HEK293 (cell line): ENCODE data around the gene SULF2.

ENCODE experiments used
- EGR2 ChIP-seq: fragments of 450-650 bp; formaldehyde crosslinking; IDR thresholded peaks from 2 replicates; pipeline ENCODE4 v1.5.1; 2016; ENCODE audit warnings: low read depth, missing biosample characterization, missing genetic modification characterization
- GLI2 ChIP-seq: fragments of 450-650 bp; formaldehyde crosslinking; IDR thresholded peaks from 2 replicates; pipeline ENCODE4; 2017; ENCODE audit warnings: missing biosample characterization, missing genetic modification characterization, low read depth, borderline replicate concordance
- KLF1 ChIP-seq: fragments of 450-650 bp; formaldehyde crosslinking; IDR thresholded peaks from 2 replicates; pipeline ENCODE4 v1.5.1; 2016; ENCODE audit warnings: missing biosample characterization, missing genetic modification characterization
- KLF8 ChIP-seq: fragments of 450-650 bp; formaldehyde crosslinking; IDR thresholded peaks from 2 replicates; pipeline ENCODE4 v1.5.1; 2016; ENCODE audit warnings: missing biosample characterization, missing genetic modification characterization
- MEIS1 ChIP-seq: sonication (generic); formaldehyde crosslinking; IDR thresholded peaks from 2 replicates; pipeline ENCODE4 v1.8.1; 2022; ENCODE audit warnings: missing genetic modification reagents, mild to moderate bottlenecking, borderline replicate concordance
- MZF1 ChIP-seq: fragments of 450-650 bp; formaldehyde crosslinking; IDR thresholded peaks from 2 replicates; pipeline ENCODE4 v1.5.1; 2017; ENCODE audit warnings: missing biosample characterization, missing genetic modification characterization, borderline replicate concordance
- OSR2 ChIP-seq: fragments of 450-650 bp; formaldehyde crosslinking; IDR thresholded peaks from 2 replicates; pipeline ENCODE4 v1.5.1; 2016; ENCODE audit warnings: missing biosample characterization, missing genetic modification characterization
- SCRT1 ChIP-seq: fragments of 450-650 bp; formaldehyde crosslinking; IDR thresholded peaks from 2 replicates; pipeline ENCODE4 v1.5.1; 2016; ENCODE audit warnings: missing biosample characterization, missing genetic modification characterization, borderline replicate concordance
- TCF7L2 ChIP-seq: IDR thresholded peaks from 2 replicates; pipeline ENCODE4 v1.6.1; 2011; ENCODE audit warnings: low read depth, mild to moderate bottlenecking, inconsistent platforms, low read length, moderate library complexity, borderline replicate concordance
- ZBTB48 ChIP-seq: fragments of 450-650 bp; formaldehyde crosslinking; IDR thresholded peaks from 2 replicates; pipeline ENCODE4 v1.5.1; 2016; ENCODE audit warnings: missing biosample characterization, missing genetic modification characterization
- ZFHX2 ChIP-seq: fragments of 450-650 bp; formaldehyde crosslinking; conservative IDR thresholded peaks from 2 replicates; pipeline ENCODE4 v1.5.1; 2016; ENCODE audit warnings: missing biosample characterization, missing genetic modification characterization
- ZFP3 ChIP-seq: fragments of 450-650 bp; formaldehyde crosslinking; IDR thresholded peaks from 2 replicates; pipeline ENCODE4 v1.5.1; 2016; ENCODE audit warnings: low read depth, missing biosample characterization, missing genetic modification characterization
- ZNF121 ChIP-seq: fragments of 450-650 bp; formaldehyde crosslinking; IDR thresholded peaks from 2 replicates; pipeline ENCODE4 v1.5.1; 2016; ENCODE audit warnings: missing biosample characterization, missing genetic modification characterization
- ZNF2 ChIP-seq: fragments of 450-650 bp; formaldehyde crosslinking; IDR thresholded peaks from 2 replicates; pipeline ENCODE4 v1.5.1; 2016; ENCODE audit warnings: missing biosample characterization, missing genetic modification characterization
- ZNF214 ChIP-seq: fragments of 450-650 bp; formaldehyde crosslinking; IDR thresholded peaks from 2 replicates; pipeline ENCODE4 v1.5.1; 2017; ENCODE audit warnings: missing biosample characterization, mild to moderate bottlenecking, missing genetic modification characterization, borderline replicate concordance
- ZNF239 ChIP-seq: fragments of 450-650 bp; formaldehyde crosslinking; IDR thresholded peaks from 2 replicates; pipeline ENCODE4 v1.5.1; 2016; ENCODE audit warnings: missing biosample characterization, missing genetic modification characterization
- ZNF518A ChIP-seq: fragments of 450-650 bp; formaldehyde crosslinking; conservative IDR thresholded peaks from 2 replicates; pipeline ENCODE4 v1.5.1; 2016; ENCODE audit warnings: low read depth, missing biosample characterization, missing genetic modification characterization
- ZNF544 ChIP-seq: fragments of 450-650 bp; formaldehyde crosslinking; IDR thresholded peaks from 2 replicates; pipeline ENCODE4 v1.5.0; 2017; ENCODE audit warnings: missing biosample characterization, missing genetic modification characterization
- ZNF548 ChIP-seq: fragments of 450-650 bp; formaldehyde crosslinking; IDR thresholded peaks from 2 replicates; pipeline ENCODE4 v1.5.1; 2016; ENCODE audit warnings: missing biosample characterization, missing genetic modification characterization
- ZNF549 ChIP-seq: fragments of 450-650 bp; IDR thresholded peaks from 2 replicates; pipeline ENCODE4 v1.5.1; 2018; ENCODE audit warnings: missing biosample characterization, missing genetic modification characterization, mild to moderate bottlenecking, inconsistent platforms, moderate library complexity
- ZNF600 ChIP-seq: fragments of 450-650 bp; formaldehyde crosslinking; IDR thresholded peaks from 2 replicates; pipeline ENCODE4 v1.5.1; 2016; ENCODE audit warnings: missing biosample characterization, missing genetic modification characterization
- TF ChIP-seq, protein P1 (sequence below): fragments of 450-650 bp; formaldehyde crosslinking; IDR thresholded peaks from 2 replicates; pipeline ENCODE4 v1.5.1; 2016; ENCODE audit warnings: missing biosample characterization, missing genetic modification characterization
- TF ChIP-seq, protein P2 (sequence below): fragments of 450-650 bp; formaldehyde crosslinking; IDR thresholded peaks from 2 replicates; pipeline ENCODE4 v1.5.1; 2016; ENCODE audit warnings: missing biosample characterization, missing genetic modification characterization, borderline replicate concordance
- TF ChIP-seq, protein P3 (sequence below): fragments of 450-650 bp; formaldehyde crosslinking; IDR thresholded peaks from 2 replicates; pipeline ENCODE4 v1.5.1; 2017; ENCODE audit warnings: missing biosample characterization, mild to moderate bottlenecking, missing genetic modification characterization, moderate library complexity
- TF ChIP-seq, protein P4 (sequence below): fragments of 450-650 bp; formaldehyde crosslinking; IDR thresholded peaks from 2 replicates; pipeline ENCODE4 v1.5.1; 2017; ENCODE audit warnings: missing biosample characterization, missing genetic modification characterization

SULF2 gene

GRCh38 chr20:47677635-47678453, 107.4 kb downstream of the SULF2 start (continued):
- TF ChIP-seq MZF1 (tag by site-specific recombination) (no peak), ZNF549 (tag by site-specific recombination) (no peak), ZNF544 (tag by site-specific recombination) (no peak), TCF7L2 (no peak), ZNF2 (tag by site-specific recombination) (peak; percentile 83; the same call in 1 of the 2 replicates), ZNF548 (no peak), ZFP3 (tag by site-specific recombination) (no peak), KLF1 (tag by site-specific recombination) (no peak), ZNF214 (tag by site-specific recombination) (no peak), KLF8 (tag by site-specific recombination) (no peak), ZNF518A (no peak), EGR2 (tag by site-specific recombination) (peak; percentile 59; the same call in 1 of the 2 replicates), ZNF121 (tag by site-specific recombination) (no peak), OSR2 (tag by site-specific recombination) (no peak), SCRT1 (tag by site-specific recombination) (peak; percentile 48; the same call in 1 of the 2 replicates), ZNF600 (tag by site-specific recombination) (no peak), ZFHX2 (tag by site-specific recombination) (peak; percentile 63), MEIS1 (CRISPR knock-in tag) (no peak), GLI2 (tag by site-specific recombination) (no peak), ZBTB48 (no peak), ZNF239 (tag by site-specific recombination) (no peak)
- TF ChIP-seq, protein P1, sequence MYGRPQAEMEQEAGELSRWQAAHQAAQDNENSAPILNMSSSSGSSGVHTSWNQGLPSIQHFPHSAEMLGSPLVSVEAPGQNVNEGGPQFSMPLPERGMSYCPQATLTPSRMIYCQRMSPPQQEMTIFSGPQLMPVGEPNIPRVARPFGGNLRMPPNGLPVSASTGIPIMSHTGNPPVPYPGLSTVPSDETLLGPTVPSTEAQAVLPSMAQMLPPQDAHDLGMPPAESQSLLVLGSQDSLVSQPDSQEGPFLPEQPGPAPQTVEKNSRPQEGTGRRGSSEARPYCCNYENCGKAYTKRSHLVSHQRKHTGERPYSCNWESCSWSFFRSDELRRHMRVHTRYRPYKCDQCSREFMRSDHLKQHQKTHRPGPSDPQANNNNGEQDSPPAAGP (tag by site-specific recombination), result peak; percentile 28; the same call in 1 of the 2 replicates
- TF ChIP-seq, protein P2, sequence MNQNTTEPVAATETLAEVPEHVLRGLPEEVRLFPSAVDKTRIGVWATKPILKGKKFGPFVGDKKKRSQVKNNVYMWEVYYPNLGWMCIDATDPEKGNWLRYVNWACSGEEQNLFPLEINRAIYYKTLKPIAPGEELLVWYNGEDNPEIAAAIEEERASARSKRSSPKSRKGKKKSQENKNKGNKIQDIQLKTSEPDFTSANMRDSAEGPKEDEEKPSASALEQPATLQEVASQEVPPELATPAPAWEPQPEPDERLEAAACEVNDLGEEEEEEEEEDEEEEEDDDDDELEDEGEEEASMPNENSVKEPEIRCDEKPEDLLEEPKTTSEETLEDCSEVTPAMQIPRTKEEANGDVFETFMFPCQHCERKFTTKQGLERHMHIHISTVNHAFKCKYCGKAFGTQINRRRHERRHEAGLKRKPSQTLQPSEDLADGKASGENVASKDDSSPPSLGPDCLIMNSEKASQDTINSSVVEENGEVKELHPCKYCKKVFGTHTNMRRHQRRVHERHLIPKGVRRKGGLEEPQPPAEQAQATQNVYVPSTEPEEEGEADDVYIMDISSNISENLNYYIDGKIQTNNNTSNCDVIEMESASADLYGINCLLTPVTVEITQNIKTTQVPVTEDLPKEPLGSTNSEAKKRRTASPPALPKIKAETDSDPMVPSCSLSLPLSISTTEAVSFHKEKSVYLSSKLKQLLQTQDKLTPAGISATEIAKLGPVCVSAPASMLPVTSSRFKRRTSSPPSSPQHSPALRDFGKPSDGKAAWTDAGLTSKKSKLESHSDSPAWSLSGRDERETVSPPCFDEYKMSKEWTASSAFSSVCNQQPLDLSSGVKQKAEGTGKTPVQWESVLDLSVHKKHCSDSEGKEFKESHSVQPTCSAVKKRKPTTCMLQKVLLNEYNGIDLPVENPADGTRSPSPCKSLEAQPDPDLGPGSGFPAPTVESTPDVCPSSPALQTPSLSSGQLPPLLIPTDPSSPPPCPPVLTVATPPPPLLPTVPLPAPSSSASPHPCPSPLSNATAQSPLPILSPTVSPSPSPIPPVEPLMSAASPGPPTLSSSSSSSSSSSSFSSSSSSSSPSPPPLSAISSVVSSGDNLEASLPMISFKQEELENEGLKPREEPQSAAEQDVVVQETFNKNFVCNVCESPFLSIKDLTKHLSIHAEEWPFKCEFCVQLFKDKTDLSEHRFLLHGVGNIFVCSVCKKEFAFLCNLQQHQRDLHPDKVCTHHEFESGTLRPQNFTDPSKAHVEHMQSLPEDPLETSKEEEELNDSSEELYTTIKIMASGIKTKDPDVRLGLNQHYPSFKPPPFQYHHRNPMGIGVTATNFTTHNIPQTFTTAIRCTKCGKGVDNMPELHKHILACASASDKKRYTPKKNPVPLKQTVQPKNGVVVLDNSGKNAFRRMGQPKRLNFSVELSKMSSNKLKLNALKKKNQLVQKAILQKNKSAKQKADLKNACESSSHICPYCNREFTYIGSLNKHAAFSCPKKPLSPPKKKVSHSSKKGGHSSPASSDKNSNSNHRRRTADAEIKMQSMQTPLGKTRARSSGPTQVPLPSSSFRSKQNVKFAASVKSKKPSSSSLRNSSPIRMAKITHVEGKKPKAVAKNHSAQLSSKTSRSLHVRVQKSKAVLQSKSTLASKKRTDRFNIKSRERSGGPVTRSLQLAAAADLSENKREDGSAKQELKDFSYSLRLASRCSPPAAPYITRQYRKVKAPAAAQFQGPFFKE (tag by site-specific recombination), result no peak
- TF ChIP-seq, protein P3, sequence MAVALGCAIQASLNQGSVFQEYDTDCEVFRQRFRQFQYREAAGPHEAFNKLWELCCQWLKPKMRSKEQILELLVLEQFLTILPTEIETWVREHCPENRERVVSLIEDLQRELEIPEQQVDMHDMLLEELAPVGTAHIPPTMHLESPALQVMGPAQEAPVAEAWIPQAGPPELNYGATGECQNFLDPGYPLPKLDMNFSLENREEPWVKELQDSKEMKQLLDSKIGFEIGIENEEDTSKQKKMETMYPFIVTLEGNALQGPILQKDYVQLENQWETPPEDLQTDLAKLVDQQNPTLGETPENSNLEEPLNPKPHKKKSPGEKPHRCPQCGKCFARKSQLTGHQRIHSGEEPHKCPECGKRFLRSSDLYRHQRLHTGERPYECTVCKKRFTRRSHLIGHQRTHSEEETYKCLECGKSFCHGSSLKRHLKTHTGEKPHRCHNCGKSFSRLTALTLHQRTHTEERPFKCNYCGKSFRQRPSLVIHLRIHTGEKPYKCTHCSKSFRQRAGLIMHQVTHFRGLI (tag by site-specific recombination), result no peak
- TF ChIP-seq, protein P4, sequence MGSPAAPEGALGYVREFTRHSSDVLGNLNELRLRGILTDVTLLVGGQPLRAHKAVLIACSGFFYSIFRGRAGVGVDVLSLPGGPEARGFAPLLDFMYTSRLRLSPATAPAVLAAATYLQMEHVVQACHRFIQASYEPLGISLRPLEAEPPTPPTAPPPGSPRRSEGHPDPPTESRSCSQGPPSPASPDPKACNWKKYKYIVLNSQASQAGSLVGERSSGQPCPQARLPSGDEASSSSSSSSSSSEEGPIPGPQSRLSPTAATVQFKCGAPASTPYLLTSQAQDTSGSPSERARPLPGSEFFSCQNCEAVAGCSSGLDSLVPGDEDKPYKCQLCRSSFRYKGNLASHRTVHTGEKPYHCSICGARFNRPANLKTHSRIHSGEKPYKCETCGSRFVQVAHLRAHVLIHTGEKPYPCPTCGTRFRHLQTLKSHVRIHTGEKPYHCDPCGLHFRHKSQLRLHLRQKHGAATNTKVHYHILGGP (tag by site-specific recombination), result no peak
